ENCODE results near the gene P2RY2.

DNA sequence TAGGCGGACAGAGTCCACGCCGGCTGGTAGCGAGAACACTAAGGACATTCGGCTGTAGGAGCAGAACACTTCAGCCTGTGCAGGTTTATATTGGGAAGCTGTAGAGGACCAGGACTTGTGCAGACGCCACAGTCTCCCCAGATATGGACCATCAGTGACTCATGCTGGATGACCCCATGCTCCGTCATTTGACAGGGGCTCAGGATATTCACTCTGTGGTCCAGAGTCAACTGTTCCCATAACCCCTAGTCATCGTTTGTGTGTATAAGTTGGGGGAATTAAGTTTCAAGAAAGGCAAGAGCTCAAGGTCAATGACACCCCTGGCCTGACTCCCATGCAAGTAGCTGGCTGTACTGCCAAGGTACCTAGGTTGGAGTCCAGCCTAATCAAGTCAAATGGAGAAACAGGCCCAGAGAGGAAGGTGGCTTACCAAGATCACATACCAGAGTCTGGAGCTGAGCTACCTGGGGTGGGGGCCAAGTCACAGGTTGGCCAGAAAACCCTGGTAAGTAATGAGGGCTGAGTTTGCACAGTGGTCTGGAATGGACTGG lies 17.2 kb downstream of the P2RY2 start:
- TF ChIP-seq, protein P1, sequence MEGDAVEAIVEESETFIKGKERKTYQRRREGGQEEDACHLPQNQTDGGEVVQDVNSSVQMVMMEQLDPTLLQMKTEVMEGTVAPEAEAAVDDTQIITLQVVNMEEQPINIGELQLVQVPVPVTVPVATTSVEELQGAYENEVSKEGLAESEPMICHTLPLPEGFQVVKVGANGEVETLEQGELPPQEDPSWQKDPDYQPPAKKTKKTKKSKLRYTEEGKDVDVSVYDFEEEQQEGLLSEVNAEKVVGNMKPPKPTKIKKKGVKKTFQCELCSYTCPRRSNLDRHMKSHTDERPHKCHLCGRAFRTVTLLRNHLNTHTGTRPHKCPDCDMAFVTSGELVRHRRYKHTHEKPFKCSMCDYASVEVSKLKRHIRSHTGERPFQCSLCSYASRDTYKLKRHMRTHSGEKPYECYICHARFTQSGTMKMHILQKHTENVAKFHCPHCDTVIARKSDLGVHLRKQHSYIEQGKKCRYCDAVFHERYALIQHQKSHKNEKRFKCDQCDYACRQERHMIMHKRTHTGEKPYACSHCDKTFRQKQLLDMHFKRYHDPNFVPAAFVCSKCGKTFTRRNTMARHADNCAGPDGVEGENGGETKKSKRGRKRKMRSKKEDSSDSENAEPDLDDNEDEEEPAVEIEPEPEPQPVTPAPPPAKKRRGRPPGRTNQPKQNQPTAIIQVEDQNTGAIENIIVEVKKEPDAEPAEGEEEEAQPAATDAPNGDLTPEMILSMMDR (IDR thresholded peaks at IDR 0.05; ENCODE audit: low read depth, low read length, poor library complexity, severe bottlenecking) = no peak
- no peak for TF ChIP-seq EZH2phosphoT487 (IDR thresholded peaks at IDR 0.05; ENCODE audit: borderline replicate concordance, low read length)

Data from DOHH2 (cell line).